Adipocyte (in vitro differentiated cells): ENCODE data around the gene MAML3.
"Not testable (repeated sequence)": the region's sequence is repeated elsewhere in the genome, so short reads cannot be mapped to it uniquely, and the experiment has no call there.

Experiments used
- DNase-seq: peaks from one replicate; pipeline ENCODE4 v3.0.0-alpha.2; 2015; ENCODE audit warnings: low read depth
- H3K27me3 ChIP-seq: replicated peaks from 2 replicates; pipeline ENCODE4 v1.7.0; 2013; ENCODE audit warnings: mild to moderate bottlenecking, low read length, moderate library complexity; ENCODE audit not compliant: control insufficient read depth, insufficient read depth
- H3K36me3 ChIP-seq: 2 replicates; pipeline ENCODE4 v1.7.0; 2013; ENCODE audit warnings: low read length, mild to moderate bottlenecking, moderate library complexity; ENCODE audit not compliant: control insufficient read depth, insufficient read depth, severe bottlenecking
- H3K4me1 ChIP-seq: 2 replicates; pipeline ENCODE4 v1.7.0; 2013; ENCODE audit warnings: mild to moderate bottlenecking, low read length, moderate library complexity; ENCODE audit not compliant: control insufficient read depth, insufficient read depth
- H3K4me3 ChIP-seq: 2 replicates; pipeline ENCODE4 v1.7.0; 2013; ENCODE audit warnings: mild to moderate bottlenecking, low read length, moderate library complexity
- H3K9ac ChIP-seq: 2 replicates; pipeline ENCODE4 v1.7.0; 2013; ENCODE audit warnings: mild to moderate bottlenecking, low read length, moderate library complexity
- H3K9me3 ChIP-seq: 2 replicates; pipeline ENCODE4 v1.7.0; 2013; ENCODE audit warnings: mild to moderate bottlenecking, low read length, moderate library complexity; ENCODE audit not compliant: control insufficient read depth

MAML3 gene

DNA sequence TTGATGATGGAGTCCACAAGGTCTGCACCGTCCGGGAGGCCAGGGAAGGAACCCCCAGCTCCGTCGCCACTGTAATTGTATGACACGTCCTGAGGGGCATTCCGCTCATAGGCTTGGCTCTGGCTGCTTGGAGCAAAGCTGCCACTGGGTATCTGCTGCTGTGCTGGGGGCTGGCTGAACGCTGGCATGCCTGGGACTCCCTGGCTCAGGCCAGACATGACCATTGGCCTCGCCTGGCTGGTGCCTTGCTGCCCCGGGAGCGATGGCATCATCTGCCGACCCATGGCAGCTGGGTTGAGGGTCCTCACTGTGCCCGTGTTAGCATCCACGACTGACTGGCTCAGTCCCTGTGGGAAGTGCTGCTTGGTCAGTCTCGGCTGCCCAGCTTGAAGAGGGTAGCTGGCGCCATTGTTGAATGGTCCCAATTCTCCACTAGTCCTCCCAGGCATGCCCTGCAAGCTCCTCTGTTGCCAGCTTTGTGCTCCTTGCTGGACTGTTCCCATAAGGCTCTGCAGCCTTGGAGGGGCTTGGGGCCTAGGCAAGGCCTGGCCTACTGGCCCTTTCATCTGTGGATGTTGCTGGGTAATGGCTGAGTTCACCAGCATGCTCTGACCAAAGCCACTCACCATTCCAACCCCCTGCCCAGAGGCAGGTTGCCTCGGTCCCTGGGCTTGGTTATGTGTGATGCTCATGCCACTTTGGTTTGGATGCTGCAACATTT lies 434.4 kb downstream of the MAML3 start:
- Histone ChIP-seq H3K9ac (no peak overlapping the region), H3K4me1 (peaks cover 13% of the 10 kb centered on the region), H3K4me3 (no peak overlapping the region), H3K27me3 (no peaks in the 10 kb centered on the region), H3K36me3 (no peaks in the 10 kb centered on the region), H3K9me3 (no peaks in the 10 kb centered on the region)
- DNase-seq: no peak

DNA sequence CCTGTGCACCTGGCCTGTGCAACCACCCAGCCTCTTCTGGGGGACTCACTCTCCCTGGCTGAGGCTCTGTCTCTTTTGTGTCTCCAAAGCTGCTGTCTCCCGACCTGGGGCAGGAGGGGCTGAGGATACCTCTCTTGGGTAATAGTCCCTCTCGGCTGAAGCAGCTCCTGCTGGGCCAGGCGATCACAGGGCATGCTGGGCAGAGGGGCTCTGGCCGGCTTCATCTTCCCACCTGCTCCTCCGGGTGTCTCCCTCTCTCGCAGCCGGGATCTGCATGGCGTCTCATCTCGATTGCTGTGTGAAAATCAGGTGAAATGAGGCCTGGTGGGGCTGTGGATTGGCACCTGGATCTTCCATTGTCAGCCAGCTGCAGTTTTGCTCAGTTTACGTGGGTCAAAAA lies 435.2 kb downstream of the MAML3 start:
- Histone ChIP-seq H3K36me3 (no peaks in the 10 kb centered on the region), H3K4me3 (no peak overlapping the region), H3K4me1 (peaks cover 13% of the 10 kb centered on the region), H3K9ac (no peak overlapping the region), H3K27me3 (no peaks in the 10 kb centered on the region), H3K9me3 (no peaks in the 10 kb centered on the region)
- no peak for DNase-seq

DNA sequence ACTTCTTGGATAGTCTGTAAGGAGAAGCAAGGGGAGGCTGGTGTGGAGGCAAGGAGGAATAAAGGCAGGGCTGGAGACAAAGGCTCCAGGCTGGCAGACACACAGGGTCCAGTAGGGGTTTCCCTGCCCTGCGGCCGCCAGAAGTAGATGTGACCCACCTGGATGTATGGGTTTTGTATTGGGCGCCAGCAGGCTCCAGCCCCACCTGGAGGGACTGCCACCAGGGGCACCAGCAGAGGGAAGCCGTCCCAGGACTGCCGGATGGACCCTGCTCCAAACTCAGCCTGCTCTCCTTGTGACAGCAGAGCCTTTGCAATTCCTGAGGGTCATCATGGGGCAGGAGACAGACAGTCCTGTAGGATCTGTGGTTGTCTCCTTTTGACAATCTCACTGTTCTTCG lies 435.6 kb downstream of the MAML3 start:
- Histone ChIP-seq H3K4me3 (no peak overlapping the region), H3K36me3 (no peaks in the 10 kb centered on the region), H3K4me1 (peaks cover 13% of the 10 kb centered on the region), H3K9ac (no peak overlapping the region), H3K9me3 (no peaks in the 10 kb centered on the region), H3K27me3 (no peaks in the 10 kb centered on the region)
- DNase-seq: no peak

DNA sequence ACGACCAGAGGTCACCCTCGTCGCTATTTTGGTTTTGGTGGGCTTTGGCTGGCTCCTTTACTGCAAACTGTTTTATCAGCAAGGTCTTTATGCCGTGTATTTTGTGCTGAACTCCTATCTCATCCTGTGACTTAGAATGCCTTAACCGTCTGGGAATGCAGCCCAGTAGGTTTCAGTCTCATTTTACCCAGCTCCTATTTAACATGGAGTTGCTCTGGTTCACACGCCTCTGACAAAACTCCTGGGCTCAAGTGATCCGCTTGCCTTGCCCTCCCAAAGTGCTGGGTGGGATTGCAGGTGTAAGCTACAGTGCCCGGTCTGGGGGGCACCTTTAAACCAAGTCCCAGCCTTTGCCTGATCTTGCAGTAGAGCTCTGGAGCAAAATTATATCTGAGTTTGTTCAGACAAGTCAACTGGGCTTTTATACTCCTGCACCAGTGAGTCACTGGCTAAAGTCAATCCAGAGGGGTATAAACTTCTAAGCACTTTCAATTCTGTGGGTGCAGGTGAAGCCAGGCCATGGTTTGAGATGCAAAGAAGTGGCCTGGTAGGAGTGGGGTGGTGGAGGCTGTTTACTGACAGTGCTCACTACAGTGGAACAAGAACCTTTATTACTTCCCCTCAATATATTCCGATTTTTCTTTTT lies 438.1 kb downstream of the MAML3 start:
- Histone ChIP-seq H3K9me3 (no peaks in the 10 kb centered on the region), H3K27me3 (no peaks in the 10 kb centered on the region), H3K36me3 (no peaks in the 10 kb centered on the region), H3K4me3 (no peak overlapping the region), H3K9ac (no peak overlapping the region), H3K4me1 (peaks cover 15% of the 10 kb centered on the region)
- DNase-seq: no peak

DNA sequence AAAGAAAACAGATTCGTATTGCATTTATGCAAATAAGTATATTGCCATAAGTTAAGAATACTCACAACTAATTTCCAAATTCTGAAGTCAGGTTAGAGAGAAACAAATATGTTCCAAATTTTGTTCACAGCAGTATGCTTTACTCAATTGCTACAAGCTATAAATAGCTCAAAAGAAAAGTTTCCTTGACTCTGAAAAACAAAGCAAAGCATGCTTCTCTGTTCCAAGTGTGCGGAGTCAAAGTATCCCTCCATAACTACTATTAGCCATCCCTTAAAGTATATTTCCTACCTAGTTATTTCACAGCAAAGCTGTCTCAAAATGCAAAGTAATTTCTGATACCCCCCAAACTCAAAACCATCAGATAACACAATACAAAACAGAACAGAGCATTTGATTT lies 441.1 kb downstream of the MAML3 start:
- Histone ChIP-seq H3K4me3 (no peak overlapping the region), H3K9ac (no peak overlapping the region), H3K4me1 (peaks cover 9% of the 10 kb centered on the region), H3K36me3 (no peaks in the 10 kb centered on the region), H3K27me3 (no peaks in the 10 kb centered on the region), H3K9me3 (no peaks in the 10 kb centered on the region)
- no peak for DNase-seq

DNA sequence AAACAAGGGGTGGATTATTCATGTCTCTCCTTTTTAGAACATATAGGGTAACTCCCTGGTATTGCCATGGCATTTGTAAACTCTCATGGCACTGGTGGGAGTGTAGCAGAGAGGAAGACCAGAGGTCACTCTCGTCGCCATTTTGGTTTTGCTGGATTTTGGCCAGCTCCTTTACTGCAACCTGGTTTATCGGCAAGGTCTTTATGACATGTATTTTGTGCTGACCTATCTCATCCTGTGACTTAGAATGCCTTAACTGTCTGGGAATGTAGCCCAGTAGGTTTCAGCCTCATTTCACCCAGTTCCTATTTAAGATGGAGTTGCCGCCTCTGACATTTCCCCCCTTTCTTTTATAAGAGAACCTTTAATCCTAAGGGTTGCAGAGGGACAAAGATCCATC lies 442.5 kb downstream of the MAML3 start:
- Histone ChIP-seq H3K27me3 (no peaks in the 10 kb centered on the region), H3K4me1 (peaks cover 9% of the 10 kb centered on the region), H3K4me3 (no peak overlapping the region), H3K9ac (no peak overlapping the region), H3K36me3 (no peaks in the 10 kb centered on the region), H3K9me3 (no peaks in the 10 kb centered on the region)
- no peak for DNase-seq

DNA sequence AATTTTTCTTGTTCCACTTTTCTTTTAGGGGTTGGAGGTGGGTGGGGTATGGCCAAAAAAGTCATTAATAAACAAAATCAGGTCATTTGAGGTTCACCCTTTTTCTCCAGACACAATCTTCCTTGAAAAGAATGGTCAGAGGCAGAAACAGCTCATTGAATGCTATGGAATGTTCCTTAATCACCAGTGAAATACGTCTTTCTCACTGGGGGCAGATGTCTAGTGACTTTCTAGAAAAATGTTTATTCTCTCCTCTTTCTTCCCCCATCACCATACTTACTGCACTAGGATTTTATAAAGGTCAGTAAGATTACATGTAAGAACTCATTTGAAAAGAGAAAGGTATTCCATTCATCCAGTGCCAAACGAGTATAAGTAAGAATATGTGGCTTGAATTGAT lies 443.9 kb downstream of the MAML3 start:
- no peaks in the 10 kb centered on the region for H3K9me3 ChIP-seq
- DNase-seq: no peak
- no peaks in the 10 kb centered on the region for H3K27me3 ChIP-seq
- no peak overlapping the region for H3K4me3 ChIP-seq
- peaks cover 9% of the 10 kb centered on the region for H3K4me1 ChIP-seq
- H3K9ac ChIP-seq: no peak overlapping the region
- no peaks in the 10 kb centered on the region for H3K36me3 ChIP-seq

DNA sequence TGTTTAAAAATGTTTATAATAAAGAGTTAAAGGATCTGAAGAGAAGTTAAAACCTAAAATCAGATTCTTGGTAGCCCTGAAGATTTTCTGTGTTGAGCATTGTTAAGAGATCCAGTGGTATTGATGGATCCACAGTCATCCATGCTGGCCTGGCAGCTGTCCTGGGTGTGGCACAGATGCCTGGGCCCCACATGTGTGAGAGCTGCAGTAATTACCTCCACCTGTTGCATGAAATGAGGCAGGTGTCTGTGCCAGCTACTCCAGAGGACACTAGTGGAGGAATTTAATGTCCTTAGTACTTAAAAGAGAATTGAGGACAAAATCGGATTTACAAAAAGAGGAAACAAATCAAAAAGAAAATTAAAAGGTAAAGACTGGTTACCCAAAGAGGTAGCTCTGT lies 444.3 kb downstream of the MAML3 start:
- Histone ChIP-seq H3K4me3 (no peak overlapping the region), H3K4me1 (peaks cover 9% of the 10 kb centered on the region), H3K27me3 (no peaks in the 10 kb centered on the region), H3K36me3 (no peaks in the 10 kb centered on the region), H3K9me3 (no peaks in the 10 kb centered on the region), H3K9ac (no peak overlapping the region)
- DNase-seq: no peak

DNA sequence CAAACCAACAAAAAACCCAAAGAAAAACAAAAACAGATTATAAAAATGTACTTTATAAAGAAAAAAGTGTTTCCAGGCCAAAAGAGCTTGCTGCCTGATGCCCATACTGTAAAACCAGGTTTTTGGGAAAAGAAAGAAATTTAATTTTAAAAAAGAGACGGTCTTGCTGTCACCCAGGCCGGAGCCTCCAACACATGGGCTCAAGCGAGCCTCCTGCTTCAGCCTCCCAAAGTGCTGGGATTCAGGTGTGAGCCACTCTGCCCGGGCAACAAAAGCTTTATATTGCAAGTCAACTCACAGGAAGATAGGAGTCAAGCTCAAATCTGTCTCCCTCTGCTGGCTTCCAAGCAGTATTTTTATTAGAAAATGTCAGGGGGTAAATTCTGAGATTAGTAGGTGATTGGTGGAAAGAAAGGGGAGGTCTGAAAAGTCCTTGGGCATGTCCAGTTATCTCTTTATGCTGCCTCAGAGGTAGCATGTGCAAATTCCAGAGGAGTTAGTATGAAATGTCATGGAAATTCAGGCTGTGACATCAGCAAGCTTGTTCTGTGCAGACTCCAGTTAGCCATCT lies 449.0 kb downstream of the MAML3 start:
- peaks cover 8% of the 10 kb centered on the region for H3K36me3 ChIP-seq
- no peak for DNase-seq

DNA sequence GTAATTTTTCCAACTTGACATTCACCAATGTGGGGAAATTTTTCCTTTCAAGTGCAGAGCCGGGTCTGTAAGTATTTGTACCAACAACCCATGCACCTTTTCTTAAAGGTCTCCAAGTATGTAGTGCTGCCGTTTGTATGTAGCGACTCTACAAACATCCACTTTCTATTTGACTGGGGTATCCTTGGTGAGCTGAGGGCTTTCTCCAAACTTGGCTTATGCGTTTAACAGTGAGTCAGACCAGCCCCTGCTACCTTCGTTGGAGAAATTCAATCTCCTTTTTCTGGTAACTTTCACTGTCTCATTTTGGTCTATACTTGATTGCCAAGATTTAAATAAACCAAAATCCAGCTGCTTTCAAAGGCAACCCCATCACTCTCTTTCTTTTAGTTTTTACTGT lies 453.4 kb downstream of the MAML3 start:
- H3K9ac ChIP-seq: no peak overlapping the region
- no peaks in the 10 kb centered on the region for H3K27me3 ChIP-seq
- H3K36me3 ChIP-seq: peaks cover 14% of the 10 kb centered on the region
- no peak for DNase-seq
- no peaks in the 10 kb centered on the region for H3K4me1 ChIP-seq
- H3K9me3 ChIP-seq: peaks cover 8% of the 10 kb centered on the region
- no peak overlapping the region for H3K4me3 ChIP-seq

More for the DNA sequence above, 449.0 kb downstream of the MAML3 start:
- no peak overlapping the region for H3K9ac ChIP-seq
- no peak overlapping the region for H3K4me3 ChIP-seq
- no peaks in the 10 kb centered on the region for H3K9me3 ChIP-seq
- no peaks in the 10 kb centered on the region for H3K27me3 ChIP-seq
- no peaks in the 10 kb centered on the region for H3K4me1 ChIP-seq

DNA sequence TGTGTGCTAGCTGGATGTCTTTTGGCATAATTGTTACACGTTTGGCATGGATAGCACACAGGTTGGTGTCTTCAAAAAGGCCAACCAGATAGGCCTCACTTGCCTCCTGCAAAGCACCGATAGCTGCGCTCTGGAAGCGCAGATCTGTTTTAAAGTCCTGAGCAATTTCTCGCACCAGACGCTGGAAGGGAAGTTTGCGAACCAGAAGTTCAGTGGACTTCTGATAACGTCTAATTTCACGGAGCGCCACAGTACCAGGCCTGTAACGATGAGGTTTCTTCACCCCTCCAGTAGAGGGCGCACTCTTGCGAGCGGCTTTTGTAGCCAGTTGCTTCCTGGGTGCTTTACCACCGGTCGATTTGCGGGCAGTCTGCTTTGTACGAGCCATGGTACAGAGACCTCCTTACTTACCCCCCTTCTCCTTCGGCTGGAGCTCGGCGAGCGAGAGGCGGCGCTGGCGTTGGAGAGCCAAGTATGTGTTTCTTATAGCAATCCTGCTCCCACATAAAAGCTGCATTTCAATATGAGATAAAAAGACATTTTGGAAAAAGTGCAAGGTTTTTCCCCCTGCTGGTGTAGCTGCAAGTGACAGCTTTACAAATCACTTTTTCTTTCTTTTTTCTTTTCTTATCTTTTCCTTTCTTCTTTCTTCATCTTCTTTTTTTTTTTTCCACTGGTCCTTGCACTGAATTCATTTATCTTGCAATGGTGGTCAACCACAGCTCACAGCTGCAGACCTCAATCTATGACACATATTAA lies 455.6 kb downstream of the MAML3 start:
- H3K9ac ChIP-seq, H3K4me3 ChIP-seq, H3K9me3 ChIP-seq, H3K4me1 ChIP-seq, DNase-seq, H3K36me3 ChIP-seq, H3K27me3 ChIP-seq: not testable (repeated sequence)
